ENCODE data around the gene GNAT1.
"Not testable (repeated sequence)": the region's sequence is repeated elsewhere in the genome, so short reads cannot be mapped to it uniquely, and the experiment has no call there.

The GNAT1 gene

DNA sequence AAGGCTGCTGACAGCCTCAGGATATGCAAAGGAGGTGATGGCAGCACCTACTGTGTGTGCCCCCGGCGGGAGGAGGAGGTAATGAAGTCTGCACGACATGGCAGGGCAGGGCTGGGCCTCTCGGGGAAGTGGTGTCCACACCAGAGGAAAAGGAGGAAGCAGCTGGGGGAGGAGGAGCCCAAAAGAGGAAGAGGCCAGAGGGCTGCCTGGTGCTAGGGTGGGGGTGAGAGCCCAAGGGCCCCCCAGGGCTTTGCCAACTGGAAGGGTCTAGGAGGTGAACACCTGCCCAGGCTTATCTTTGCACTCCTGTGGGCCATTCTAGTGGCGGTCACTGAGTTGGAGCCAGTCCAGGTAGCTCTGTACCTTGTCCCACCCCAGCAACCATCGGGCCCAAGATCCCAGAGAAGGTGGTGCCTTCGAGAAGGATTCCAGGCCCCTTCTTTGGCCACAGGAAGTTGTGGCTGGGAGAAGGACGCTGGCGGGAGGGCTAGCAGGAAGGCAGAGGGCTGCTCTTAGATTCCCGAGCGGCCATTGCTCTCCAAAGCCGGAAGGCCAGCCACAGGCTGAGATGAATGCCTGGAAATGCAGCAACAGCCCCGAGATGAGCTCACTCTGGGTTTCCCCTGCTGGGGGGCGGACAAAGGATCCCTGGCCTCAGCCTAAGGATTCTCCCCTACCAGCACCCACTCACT lies 51.6 kb downstream of the GNAT1 start:
- peak; percentile 57 for DNase-seq

DNA sequence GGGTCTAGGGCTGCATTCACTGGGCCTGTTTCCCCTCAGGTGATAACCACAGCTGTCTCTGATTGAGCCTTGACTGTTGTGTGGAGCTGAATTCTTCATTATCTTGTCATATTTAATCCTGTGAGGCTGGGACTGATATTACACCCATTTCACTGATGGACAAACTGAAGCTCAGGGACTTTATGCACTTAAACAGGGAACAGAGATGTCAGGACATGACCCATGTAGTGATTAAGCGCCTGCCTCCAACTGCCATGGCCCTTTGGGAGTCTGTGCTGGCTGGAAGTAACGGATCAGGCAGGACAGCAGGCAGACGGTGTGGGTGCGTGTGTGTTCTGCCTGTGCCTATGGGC lies 52.1 kb downstream of the GNAT1 start:
- no peak for DNase-seq

DNA sequence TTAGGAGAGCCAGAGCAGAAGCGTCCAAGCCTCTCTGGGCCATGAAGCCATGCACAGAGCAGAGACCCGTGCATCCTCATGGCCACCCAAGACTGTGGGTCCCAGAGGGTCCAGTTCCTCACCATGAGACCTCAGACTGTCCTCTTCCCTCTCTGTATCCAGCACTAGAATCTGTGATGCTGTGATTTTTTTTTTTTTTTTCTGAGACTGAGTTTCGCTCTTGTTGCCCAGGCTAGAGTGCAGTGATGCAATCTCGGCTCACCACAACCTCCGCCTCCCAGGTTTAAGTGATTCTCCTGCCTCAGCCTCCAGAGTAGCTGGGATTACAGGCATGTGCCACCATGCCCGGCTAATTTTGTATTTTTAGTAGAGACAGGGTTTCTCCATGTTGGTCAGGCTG lies 53.4 kb downstream of the GNAT1 start:
- DNase-seq: not testable (repeated sequence)

- no peak for DNase-seq
Observed at GRCh38 chr3:50245251-50245745, 53.9 kb downstream of the GNAT1 start.

DNA sequence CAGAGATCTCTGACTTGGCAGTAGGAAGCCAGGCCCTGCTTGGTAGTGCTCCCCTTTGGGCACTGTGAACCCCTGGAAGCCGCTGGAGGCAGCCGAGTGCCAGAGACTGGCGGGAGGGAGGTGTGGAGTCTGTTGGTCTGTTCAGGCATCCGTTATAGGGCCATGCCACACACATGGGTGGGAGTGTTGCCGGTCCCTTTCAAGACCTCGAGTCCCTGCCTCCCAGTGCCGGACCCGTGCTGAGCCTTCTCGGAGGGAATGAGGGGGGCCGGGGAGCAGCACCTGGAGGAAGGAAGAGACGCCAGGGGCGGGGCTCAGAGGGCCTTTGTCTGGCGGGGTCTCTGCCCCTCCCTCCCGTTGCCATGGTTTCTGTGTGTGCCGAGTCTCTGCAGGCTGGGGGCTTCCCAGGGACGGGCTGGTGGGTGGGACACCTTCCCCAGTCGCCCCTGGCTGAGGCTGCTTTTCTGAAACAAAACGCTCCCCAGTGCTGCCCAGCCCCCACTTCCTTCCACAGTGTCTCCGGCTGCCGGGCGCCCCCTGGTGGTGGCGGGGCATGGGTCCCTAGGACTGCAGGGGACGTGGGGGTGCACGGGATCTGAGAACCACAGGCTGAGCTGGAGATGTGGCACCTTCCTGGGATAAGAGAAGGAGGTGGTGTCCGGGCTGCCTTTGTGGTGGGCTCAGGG lies 54.6 kb downstream of the GNAT1 start:
- DNase-seq: peak; percentile 95

- peak; percentile 92 for DNase-seq
Observed at GRCh38 chr3:50246517-50246954, 55.1 kb downstream of the GNAT1 start.
